Activated naive CD4-positive, alpha-beta T cell treated with Interleukin-2 at 50 U/mL for 16 hours (primary cell): ENCODE measurements around the gene PAX4.
A peak's percentile ranks its signal among the peaks of the same experiment; 100 is the strongest.

Experiments used
- DNase-seq: peaks from one replicate; pipeline ENCODE4 v3.0.0-alpha.2; 2020

Gene PAX4

GRCh38 chr7:127618042-127618441 is at the start of gene PAX4:
Gene PAX4 (minus strand): TSS chr7:127618142. CDS start chr7:127615928, 2,214 bp downstream.
- DNase-seq, result no peak

- no peak for DNase-seq
Measured at GRCh38 chr7:127667017-127667670, 49.2 kb upstream of the PAX4 start.

- no peak for DNase-seq
Measured at GRCh38 chr7:127666602-127667001, 48.7 kb upstream of the PAX4 start.

- DNase-seq, result no peak
Measured at GRCh38 chr7:127665922-127666321, 48.0 kb upstream of the PAX4 start.

GRCh38 chr7:127658970-127659630 is 41.2 kb upstream of the PAX4 start:
- no peak for DNase-seq

- no peak for DNase-seq
Measured at GRCh38 chr7:127657500-127657899, 39.6 kb upstream of the PAX4 start.

- DNase-seq, result no peak
Measured at GRCh38 chr7:127655720-127656119, 37.8 kb upstream of the PAX4 start.

GRCh38 chr7:127654404-127655394 is 36.8 kb upstream of the PAX4 start:
- no peak for DNase-seq

GRCh38 chr7:127653396-127653795 is 35.5 kb upstream of the PAX4 start:
- no peak for DNase-seq

GRCh38 chr7:127652333-127653248 is 34.6 kb upstream of the PAX4 start:
- DNase-seq, result no peak

GRCh38 chr7:127651556-127652332 is 33.8 kb upstream of the PAX4 start, which contains the start of gene SND1:
Gene SND1 (plus strand): TSS chr7:127652194. CDS start chr7:127652374, 180 bp downstream.
- DNase-seq, result peak; percentile 99

- no peak for DNase-seq
Measured at GRCh38 chr7:127650847-127651555, 33.1 kb upstream of the PAX4 start.

- DNase-seq, result no peak
Measured at GRCh38 chr7:127648986-127649385, 31.0 kb upstream of the PAX4 start.

GRCh38 chr7:127647636-127648035 is 29.7 kb upstream of the PAX4 start:
- DNase-seq, result no peak

GRCh38 chr7:127644484-127644883 is 26.5 kb upstream of the PAX4 start:
- no peak for DNase-seq

- no peak for DNase-seq
Measured at GRCh38 chr7:127638197-127638596, 20.3 kb upstream of the PAX4 start.

- DNase-seq, result no peak
Measured at GRCh38 chr7:127635659-127636285, 17.8 kb upstream of the PAX4 start.

- DNase-seq, result no peak
Measured at GRCh38 chr7:127632276-127632910, 14.5 kb upstream of the PAX4 start.

GRCh38 chr7:127629268-127629854 is 11.4 kb upstream of the PAX4 start:
- peak; percentile 22 for DNase-seq
